ENCODE measurements around the gene CD33.

The CD33 gene

GRCh38 chr19:51259348-51260245 is 34.7 kb downstream of the CD33 start:
- DNase-seq (ENCODE audit: low spot score) = peak; percentile 71

GRCh38 chr19:51263808-51264207 is 38.9 kb downstream of the CD33 start:
- DNase-seq (ENCODE audit: low spot score) = no peak

GRCh38 chr19:51271067-51271466 is 46.2 kb downstream of the CD33 start:
- no peak for DNase-seq (ENCODE audit: low spot score)

- peak; percentile 64 for DNase-seq (ENCODE audit: low spot score)
Observed at GRCh38 chr19:51272183-51272810, 47.4 kb downstream of the CD33 start.

GRCh38 chr19:51274049-51274770 is 49.3 kb downstream of the CD33 start:
- no peak for DNase-seq (ENCODE audit: low spot score)

GRCh38 chr19:51277112-51277511 is 52.2 kb downstream of the CD33 start:
- no peak for DNase-seq (ENCODE audit: low spot score)

GRCh38 chr19:51282335-51282734 is 57.5 kb downstream of the CD33 start:
- DNase-seq (ENCODE audit: low spot score) = no peak

GRCh38 chr19:51285682-51286081 is 60.8 kb downstream of the CD33 start:
- no peak for DNase-seq (ENCODE audit: low spot score)

Measured in activated CD4-positive, alpha-beta T cell treated with anti-CD3 and anti-CD28 coated beads, Interleukin-2, Interleukin-4, amounts not matched to agents 100 ng/mL and 50 ng/mL, durations not matched to agents 16 hours and 8 hours (primary cell).